SU-DHL-6 (cell line): ENCODE data around the gene CERS6.

ENCODE experiments used
- EZH2phosphoT487 ChIP-seq: fragments of 200-600 bp; sonication (generic), shearing (Covaris generic); conservative IDR thresholded peaks from 2 replicates; pipeline ENCODE4 v1.6.1; 2018; ENCODE audit warnings: mild to moderate bottlenecking, antibody characterized with exemption, low read length, moderate library complexity, mixed read lengths
- TF ChIP-seq, protein P1 (sequence below): fragments of 200-600 bp; sonication (generic); IDR thresholded peaks from one replicate; pipeline ENCODE4 v1.5.1; 2017; ENCODE audit warnings: antibody characterized with exemption, mild to moderate bottlenecking, low read length, moderate library complexity; ENCODE audit not compliant: insufficient read depth, poor library complexity, severe bottlenecking

DNA sequence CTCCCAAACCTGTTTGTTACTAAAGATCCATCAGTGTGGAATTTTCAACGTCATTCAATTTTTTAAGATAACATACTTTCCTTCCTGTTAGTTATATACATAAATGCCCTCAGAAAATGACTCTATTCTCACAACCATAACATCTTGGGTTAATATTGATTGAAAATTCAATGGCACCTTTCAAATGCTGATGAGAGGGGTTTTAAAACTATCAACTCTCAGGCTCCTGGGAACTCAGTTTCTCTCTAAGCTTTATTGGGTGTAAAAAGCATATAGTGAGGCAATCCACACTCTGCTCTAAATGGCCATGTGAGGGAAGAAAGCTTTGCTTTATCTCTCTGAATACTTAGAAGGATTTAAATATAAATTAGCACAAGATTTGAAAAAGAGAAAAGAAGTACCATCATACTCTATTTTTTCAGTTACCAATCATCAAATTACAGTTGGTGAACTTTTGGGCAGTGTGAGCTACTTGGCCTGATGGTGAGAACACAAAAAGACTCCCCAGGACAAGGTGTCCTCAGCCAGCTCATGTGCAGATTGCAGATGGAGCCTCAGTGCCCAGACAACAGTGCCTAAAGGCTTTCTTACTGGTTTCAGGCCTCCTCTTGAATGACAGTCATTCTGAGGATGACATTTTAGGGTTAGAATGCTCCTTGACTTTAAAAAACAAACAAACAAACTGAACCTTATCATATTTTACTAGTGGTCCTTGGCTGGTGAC is 24.6 kb upstream of the CERS6 start:
- TF ChIP-seq, protein P1, sequence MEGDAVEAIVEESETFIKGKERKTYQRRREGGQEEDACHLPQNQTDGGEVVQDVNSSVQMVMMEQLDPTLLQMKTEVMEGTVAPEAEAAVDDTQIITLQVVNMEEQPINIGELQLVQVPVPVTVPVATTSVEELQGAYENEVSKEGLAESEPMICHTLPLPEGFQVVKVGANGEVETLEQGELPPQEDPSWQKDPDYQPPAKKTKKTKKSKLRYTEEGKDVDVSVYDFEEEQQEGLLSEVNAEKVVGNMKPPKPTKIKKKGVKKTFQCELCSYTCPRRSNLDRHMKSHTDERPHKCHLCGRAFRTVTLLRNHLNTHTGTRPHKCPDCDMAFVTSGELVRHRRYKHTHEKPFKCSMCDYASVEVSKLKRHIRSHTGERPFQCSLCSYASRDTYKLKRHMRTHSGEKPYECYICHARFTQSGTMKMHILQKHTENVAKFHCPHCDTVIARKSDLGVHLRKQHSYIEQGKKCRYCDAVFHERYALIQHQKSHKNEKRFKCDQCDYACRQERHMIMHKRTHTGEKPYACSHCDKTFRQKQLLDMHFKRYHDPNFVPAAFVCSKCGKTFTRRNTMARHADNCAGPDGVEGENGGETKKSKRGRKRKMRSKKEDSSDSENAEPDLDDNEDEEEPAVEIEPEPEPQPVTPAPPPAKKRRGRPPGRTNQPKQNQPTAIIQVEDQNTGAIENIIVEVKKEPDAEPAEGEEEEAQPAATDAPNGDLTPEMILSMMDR: no peak
- TF ChIP-seq EZH2phosphoT487: no peak
